ENCODE data around the gene TEX51.
A peak's percentile ranks its signal among the peaks of the same experiment; 100 is the strongest.

Gene TEX51

DNA sequence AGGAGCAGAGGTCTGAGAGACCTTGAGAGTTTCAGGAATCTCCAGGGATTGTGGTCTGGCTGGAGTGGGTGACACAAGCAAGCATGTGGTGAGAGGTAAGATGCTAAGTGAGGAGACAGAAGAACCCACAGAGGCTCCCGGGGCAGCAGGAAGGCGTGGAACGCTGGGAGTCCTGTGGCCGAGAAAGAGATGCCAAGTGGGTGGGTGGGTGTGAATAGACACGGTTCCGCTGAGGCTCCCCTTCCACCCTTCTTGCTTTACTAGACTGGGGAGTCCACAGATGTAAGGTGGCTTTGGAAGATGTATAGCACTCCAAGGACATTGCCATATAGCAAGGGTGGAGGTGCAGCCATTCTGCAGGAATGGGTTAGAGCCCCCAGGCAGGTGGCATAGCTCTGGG, 4.2 kb downstream of the TEX51 start (continued):
- TF ChIP-seq, protein P1, sequence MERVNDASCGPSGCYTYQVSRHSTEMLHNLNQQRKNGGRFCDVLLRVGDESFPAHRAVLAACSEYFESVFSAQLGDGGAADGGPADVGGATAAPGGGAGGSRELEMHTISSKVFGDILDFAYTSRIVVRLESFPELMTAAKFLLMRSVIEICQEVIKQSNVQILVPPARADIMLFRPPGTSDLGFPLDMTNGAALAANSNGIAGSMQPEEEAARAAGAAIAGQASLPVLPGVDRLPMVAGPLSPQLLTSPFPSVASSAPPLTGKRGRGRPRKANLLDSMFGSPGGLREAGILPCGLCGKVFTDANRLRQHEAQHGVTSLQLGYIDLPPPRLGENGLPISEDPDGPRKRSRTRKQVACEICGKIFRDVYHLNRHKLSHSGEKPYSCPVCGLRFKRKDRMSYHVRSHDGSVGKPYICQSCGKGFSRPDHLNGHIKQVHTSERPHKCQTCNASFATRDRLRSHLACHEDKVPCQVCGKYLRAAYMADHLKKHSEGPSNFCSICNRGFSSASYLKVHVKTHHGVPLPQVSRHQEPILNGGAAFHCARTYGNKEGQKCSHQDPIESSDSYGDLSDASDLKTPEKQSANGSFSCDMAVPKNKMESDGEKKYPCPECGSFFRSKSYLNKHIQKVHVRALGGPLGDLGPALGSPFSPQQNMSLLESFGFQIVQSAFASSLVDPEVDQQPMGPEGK (CRISPR knock-in tag; IDR thresholded peaks at IDR 0.05; ENCODE audit: borderline replicate concordance), result no peak
- TF ChIP-seq BACH2 (CRISPR knock-in tag; IDR thresholded peaks at IDR 0.05; ENCODE audit: borderline replicate concordance) (no peak), ZC3H10 (CRISPR knock-in tag; IDR thresholded peaks at IDR 0.05) (no peak), TOX (CRISPR knock-in tag; IDR thresholded peaks at IDR 0.05; ENCODE audit: borderline replicate concordance) (no peak)

DNA sequence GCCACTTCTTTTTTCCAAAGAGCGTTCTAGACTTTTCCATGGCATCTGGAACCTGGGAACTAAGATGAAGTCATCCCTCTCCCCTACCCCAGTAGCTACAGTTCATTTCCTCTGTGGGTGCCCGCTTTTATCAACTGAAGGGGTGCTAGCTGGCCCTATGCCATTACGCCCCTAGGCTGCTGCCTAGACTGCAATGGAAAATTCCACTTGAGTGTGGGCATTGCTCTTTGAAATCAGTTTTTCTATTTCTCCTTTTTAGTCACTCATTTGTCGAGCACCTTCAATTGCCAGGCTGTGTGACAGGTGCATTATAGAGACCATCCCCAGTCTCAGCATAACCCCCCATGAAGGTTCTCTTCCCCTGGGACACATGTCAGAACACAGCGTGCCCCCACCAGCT, 7.3 kb downstream of the TEX51 start:
- ATAC-seq, result no peak
- TF ChIP-seq PPARA (CRISPR knock-in tag; IDR thresholded peaks at IDR 0.05; ENCODE audit: borderline replicate concordance) (no peak), SNAI2 (CRISPR knock-in tag; IDR thresholded peaks at IDR 0.05) (no peak)

DNA sequence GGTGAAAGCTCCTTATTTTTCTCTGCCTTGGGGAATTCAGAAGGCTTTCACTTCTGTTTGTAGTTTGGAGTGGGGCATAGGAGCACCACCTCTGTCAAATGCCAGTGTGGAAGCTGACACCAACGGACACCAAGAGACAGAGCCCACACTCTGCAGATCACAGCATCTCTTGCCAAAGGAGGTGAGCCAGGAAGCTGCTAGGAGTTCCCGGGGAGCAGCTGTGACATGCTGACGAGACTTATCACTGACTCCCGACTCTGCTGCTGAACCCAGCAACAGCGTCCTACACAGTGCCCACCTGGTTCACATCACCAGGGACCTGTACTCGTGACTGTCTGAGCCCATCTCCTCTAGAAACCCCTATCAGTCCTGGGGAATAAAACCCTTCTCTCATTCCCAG, 8.1 kb downstream of the TEX51 start:
- no peak for ATAC-seq

DNA sequence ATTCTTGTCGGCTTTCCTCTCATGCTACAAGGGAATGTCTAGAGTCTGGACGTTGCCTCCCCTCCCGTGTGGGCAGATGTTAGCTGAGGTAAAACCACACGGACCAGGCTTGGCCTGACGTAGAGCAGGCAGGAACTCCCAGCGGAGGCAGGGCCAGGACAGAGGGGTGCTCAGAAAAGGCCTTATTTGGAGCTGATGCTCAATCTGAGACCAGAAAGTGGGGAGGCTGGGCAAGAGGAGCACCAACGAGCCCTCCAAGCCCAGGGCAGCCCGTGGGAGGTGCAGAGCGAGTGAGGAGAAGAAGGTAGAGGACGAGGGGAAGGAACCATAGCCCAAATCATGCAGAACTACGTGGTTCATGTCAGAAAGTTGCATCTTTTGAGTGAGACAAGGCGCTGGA, 9.0 kb downstream of the TEX51 start:
- TF ChIP-seq ZNF565 (CRISPR knock-in tag; conservative IDR thresholded peaks at IDR 0.05; ENCODE audit: low read depth) (no peak), BACH2 (CRISPR knock-in tag; IDR thresholded peaks at IDR 0.05; ENCODE audit: borderline replicate concordance) (no peak), GLIS3 (CRISPR knock-in tag; IDR thresholded peaks at IDR 0.05) (no peak), TOX (CRISPR knock-in tag; IDR thresholded peaks at IDR 0.05; ENCODE audit: borderline replicate concordance) (no peak), CSDC2 (CRISPR knock-in tag; IDR thresholded peaks at IDR 0.05) (no peak), ISL1 (CRISPR knock-in tag; IDR thresholded peaks at IDR 0.05) (no peak), ZFP3 (CRISPR knock-in tag; IDR thresholded peaks at IDR 0.05) (no peak)
- TF ChIP-seq, protein P1 (CRISPR knock-in tag; IDR thresholded peaks at IDR 0.05; ENCODE audit: borderline replicate concordance), result no peak
- TF ChIP-seq, protein P2, sequence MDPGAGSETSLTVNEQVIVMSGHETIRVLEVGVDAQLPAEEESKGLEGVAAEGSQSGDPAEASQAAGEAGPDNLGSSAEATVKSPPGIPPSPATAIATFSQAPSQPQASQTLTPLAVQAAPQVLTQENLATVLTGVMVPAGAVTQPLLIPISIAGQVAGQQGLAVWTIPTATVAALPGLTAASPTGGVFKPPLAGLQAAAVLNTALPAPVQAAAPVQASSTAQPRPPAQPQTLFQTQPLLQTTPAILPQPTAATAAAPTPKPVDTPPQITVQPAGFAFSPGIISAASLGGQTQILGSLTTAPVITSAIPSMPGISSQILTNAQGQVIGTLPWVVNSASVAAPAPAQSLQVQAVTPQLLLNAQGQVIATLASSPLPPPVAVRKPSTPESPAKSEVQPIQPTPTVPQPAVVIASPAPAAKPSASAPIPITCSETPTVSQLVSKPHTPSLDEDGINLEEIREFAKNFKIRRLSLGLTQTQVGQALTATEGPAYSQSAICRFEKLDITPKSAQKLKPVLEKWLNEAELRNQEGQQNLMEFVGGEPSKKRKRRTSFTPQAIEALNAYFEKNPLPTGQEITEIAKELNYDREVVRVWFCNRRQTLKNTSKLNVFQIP (CRISPR knock-in tag; IDR thresholded peaks at IDR 0.05; ENCODE audit: borderline replicate concordance, low read depth), result no peak
- ATAC-seq, result no peak

More for the DNA sequence above, 8.1 kb downstream of the TEX51 start:
- TF ChIP-seq OSR1 (CRISPR knock-in tag; IDR thresholded peaks at IDR 0.05) (no peak), ZFP30 (CRISPR knock-in tag; IDR thresholded peaks at IDR 0.05) (no peak), ZNF565 (CRISPR knock-in tag; conservative IDR thresholded peaks at IDR 0.05; ENCODE audit: low read depth) (no peak), ISL1 (CRISPR knock-in tag; IDR thresholded peaks at IDR 0.05) (no peak), ESRRG (CRISPR knock-in tag; IDR thresholded peaks at IDR 0.05) (no peak)
- TF ChIP-seq, protein P3, sequence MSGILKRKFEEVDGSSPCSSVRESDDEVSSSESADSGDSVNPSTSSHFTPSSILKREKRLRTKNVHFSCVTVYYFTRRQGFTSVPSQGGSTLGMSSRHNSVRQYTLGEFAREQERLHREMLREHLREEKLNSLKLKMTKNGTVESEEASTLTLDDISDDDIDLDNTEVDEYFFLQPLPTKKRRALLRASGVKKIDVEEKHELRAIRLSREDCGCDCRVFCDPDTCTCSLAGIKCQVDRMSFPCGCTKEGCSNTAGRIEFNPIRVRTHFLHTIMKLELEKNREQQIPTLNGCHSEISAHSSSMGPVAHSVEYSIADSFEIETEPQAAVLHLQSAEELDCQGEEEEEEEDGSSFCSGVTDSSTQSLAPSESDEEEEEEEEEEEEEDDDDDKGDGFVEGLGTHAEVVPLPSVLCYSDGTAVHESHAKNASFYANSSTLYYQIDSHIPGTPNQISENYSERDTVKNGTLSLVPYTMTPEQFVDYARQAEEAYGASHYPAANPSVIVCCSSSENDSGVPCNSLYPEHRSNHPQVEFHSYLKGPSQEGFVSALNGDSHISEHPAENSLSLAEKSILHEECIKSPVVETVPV (CRISPR knock-in tag; IDR thresholded peaks at IDR 0.05), result no peak

DNA sequence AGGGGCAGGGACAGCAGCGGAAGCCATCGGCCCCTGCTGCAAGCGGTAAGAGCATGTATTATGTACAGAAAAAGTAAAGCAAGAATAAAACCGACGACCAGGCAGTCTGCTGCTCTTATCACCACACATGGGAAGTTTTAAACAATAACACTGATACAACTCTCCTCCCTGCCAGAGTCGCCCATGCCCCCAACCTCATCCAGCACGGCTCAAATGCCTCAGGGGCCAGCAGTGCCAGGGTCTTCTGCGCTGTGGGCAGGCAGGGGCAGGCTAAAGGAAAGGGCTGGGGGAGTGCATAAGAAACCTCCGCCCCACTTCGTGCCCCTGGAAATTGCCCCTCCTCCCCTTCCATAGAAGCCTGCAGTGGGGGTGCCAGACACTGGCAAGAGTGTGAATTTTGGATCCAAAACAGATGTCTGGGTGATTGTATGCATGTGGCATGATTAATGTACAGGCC, 10.1 kb downstream of the TEX51 start:
- peak; percentile 32; the same call in 1 of the 3 replicates for ATAC-seq
- TF ChIP-seq, protein P2 (CRISPR knock-in tag; IDR thresholded peaks at IDR 0.05; ENCODE audit: borderline replicate concordance, low read depth), result no peak
- no peak for TF ChIP-seq BACH2 (CRISPR knock-in tag; IDR thresholded peaks at IDR 0.05; ENCODE audit: borderline replicate concordance)
- TF ChIP-seq PPARA (CRISPR knock-in tag; IDR thresholded peaks at IDR 0.05; ENCODE audit: borderline replicate concordance), result no peak
- no peak for TF ChIP-seq ZNF70 (CRISPR knock-in tag; IDR thresholded peaks at IDR 0.05)
- TF ChIP-seq, protein P3 (CRISPR knock-in tag; IDR thresholded peaks at IDR 0.05), result no peak
- TF ChIP-seq RARB (CRISPR knock-in tag; IDR thresholded peaks at IDR 0.05), result no peak
- no peak for TF ChIP-seq ZFP30 (CRISPR knock-in tag; IDR thresholded peaks at IDR 0.05)
- TF ChIP-seq ESRRG (CRISPR knock-in tag; IDR thresholded peaks at IDR 0.05), result no peak
- TF ChIP-seq, protein P4, sequence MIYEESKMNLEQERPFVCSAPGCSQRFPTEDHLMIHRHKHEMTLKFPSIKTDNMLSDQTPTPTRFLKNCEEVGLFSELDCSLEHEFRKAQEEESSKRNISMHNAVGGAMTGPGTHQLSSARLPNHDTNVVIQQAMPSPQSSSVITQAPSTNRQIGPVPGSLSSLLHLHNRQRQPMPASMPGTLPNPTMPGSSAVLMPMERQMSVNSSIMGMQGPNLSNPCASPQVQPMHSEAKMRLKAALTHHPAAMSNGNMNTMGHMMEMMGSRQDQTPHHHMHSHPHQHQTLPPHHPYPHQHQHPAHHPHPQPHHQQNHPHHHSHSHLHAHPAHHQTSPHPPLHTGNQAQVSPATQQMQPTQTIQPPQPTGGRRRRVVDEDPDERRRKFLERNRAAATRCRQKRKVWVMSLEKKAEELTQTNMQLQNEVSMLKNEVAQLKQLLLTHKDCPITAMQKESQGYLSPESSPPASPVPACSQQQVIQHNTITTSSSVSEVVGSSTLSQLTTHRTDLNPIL (CRISPR knock-in tag; IDR thresholded peaks at IDR 0.05; ENCODE audit: low read depth), result no peak
- TF ChIP-seq ZC3H10 (CRISPR knock-in tag; IDR thresholded peaks at IDR 0.05), result no peak
- TF ChIP-seq TCF4 (CRISPR knock-in tag; IDR thresholded peaks at IDR 0.05; ENCODE audit: borderline replicate concordance), result no peak
- TF ChIP-seq, protein P1 (CRISPR knock-in tag; IDR thresholded peaks at IDR 0.05; ENCODE audit: borderline replicate concordance), result no peak
- no peak for TF ChIP-seq GLIS3 (CRISPR knock-in tag; IDR thresholded peaks at IDR 0.05)

Measured in SK-N-SH treated with all-trans-retinoic acid at 6 μM for 48 hours (cell line).